ACC112 (cell line): ENCODE results near the gene AKT3.
A peak's percentile ranks its signal among the peaks of the same experiment; 100 is the strongest.
"Not testable (repeated sequence)": the region's sequence is repeated elsewhere in the genome, so short reads cannot be mapped to it uniquely, and the experiment has no call there.

Source experiments
- H2AFZ ChIP-seq: fragments of 200-600 bp; sonication (generic); one replicate; pipeline ENCODE4 v1.6.0; 2017; ENCODE audit warnings: antibody characterized with exemption, low read length; ENCODE audit not compliant: unreplicated experiment
- H3K27ac ChIP-seq: fragments of 200-600 bp; sonication (generic); 2 replicates; pipeline ENCODE4 v1.5.1; 2014; ENCODE audit warnings: low read depth, mild to moderate bottlenecking, antibody characterized with exemption, low read length, moderate library complexity
- H3K27me3 ChIP-seq: fragments of 200-600 bp; sonication (generic); 2 replicates; pipeline ENCODE4 v1.6.1; 2014; ENCODE audit warnings: mild to moderate bottlenecking, antibody characterized with exemption, low read length, moderate library complexity, mixed read lengths; ENCODE audit not compliant: insufficient read depth
- H3K36me3 ChIP-seq: fragments of 200-600 bp; sonication (generic); 2 replicates; pipeline ENCODE4 v1.6.1; 2016; ENCODE audit warnings: mild to moderate bottlenecking, antibody characterized with exemption, low read length, moderate library complexity, mixed read lengths; ENCODE audit not compliant: insufficient read depth
- H3K4me1 ChIP-seq: fragments of 200-600 bp; sonication (generic); one replicate; pipeline ENCODE4 v1.6.1; 2016; ENCODE audit warnings: low read length, mixed read lengths; ENCODE audit not compliant: insufficient read depth, unreplicated experiment, control insufficient read depth
- H3K4me3 ChIP-seq: fragments of 200-600 bp; sonication (generic); 2 replicates; pipeline ENCODE4 v1.5.1; 2014; ENCODE audit warnings: mild to moderate bottlenecking, low read depth, low read length
- H3K79me2 ChIP-seq: fragments of 200-600 bp; sonication (generic); one replicate; pipeline ENCODE4 v1.6.0; 2016; ENCODE audit warnings: low read length; ENCODE audit not compliant: control insufficient read depth, unreplicated experiment, insufficient read depth

Gene AKT3

GRCh38 chr1:243621973-243622372 is 228.1 kb downstream of the AKT3 start:
- Histone ChIP-seq H2AFZ (no peak overlapping the region), H3K4me3 (no peak overlapping the region), H3K36me3 (peaks cover 34% of the 10 kb centered on the region), H3K27me3 (no peaks in the 10 kb centered on the region), H3K4me1 (no peaks in the 10 kb centered on the region), H3K27ac (no peak overlapping the region), H3K79me2 (no peaks in the 10 kb centered on the region)

DNA sequence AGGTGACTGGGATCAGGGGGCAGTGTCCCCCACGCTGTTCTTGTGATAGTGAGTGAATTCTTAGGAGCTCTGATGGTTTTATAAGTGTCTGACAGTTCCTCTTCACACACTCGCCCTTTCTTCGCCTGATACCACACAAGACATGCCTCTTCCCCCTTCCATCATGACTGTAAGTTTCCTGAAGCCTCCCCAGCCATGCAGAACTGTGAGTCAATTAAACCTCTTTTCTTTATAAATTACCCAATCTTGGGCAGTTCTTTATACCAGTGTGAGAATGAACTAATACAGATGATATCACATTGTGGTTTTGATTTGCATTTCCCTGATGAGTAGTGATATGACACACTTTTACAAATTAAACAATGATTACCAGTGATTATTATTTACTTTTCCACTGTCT is 229.9 kb downstream of the AKT3 start:
- Histone ChIP-seq H3K79me2 (no peaks in the 10 kb centered on the region), H3K27me3 (no peaks in the 10 kb centered on the region), H3K36me3 (peaks cover 17% of the 10 kb centered on the region), H3K4me1 (no peaks in the 10 kb centered on the region), H3K27ac (no peak overlapping the region), H2AFZ (no peak overlapping the region), H3K4me3 (no peak overlapping the region)

GRCh38 chr1:243609698-243610097 is 240.3 kb downstream of the AKT3 start:
- Histone ChIP-seq H3K4me1 (no peaks in the 10 kb centered on the region), H3K4me3 (no peak overlapping the region), H2AFZ (no peak overlapping the region), H3K27ac (no peak overlapping the region), H3K79me2 (no peaks in the 10 kb centered on the region), H3K36me3 (peaks cover 8% of the 10 kb centered on the region), H3K27me3 (no peaks in the 10 kb centered on the region)

GRCh38 chr1:243605604-243606003 is 244.4 kb downstream of the AKT3 start:
- Histone ChIP-seq H3K27me3 (no peaks in the 10 kb centered on the region), H3K4me3 (no peak overlapping the region), H3K4me1 (no peaks in the 10 kb centered on the region), H3K79me2 (no peaks in the 10 kb centered on the region), H3K27ac (no peak overlapping the region), H2AFZ (no peak overlapping the region), H3K36me3 (peaks cover 17% of the 10 kb centered on the region)

- Histone ChIP-seq H3K27ac (no peak overlapping the region), H3K4me1 (peaks cover 20% of the 10 kb centered on the region), H2AFZ (no peak overlapping the region), H3K4me3 (no peak overlapping the region), H3K27me3 (no peaks in the 10 kb centered on the region), H3K79me2 (no peaks in the 10 kb centered on the region), H3K36me3 (peaks cover 10% of the 10 kb centered on the region)
Observed at GRCh38 chr1:243601720-243602119, 248.3 kb downstream of the AKT3 start.

- H3K4me3 ChIP-seq: no peak overlapping the region
- no peaks in the 10 kb centered on the region for H3K79me2 ChIP-seq
- H3K27me3 ChIP-seq: no peaks in the 10 kb centered on the region
- peak overlapping the region; percentile 93 for H3K27ac ChIP-seq
- no peak overlapping the region for H2AFZ ChIP-seq
- H3K4me1 ChIP-seq: peaks cover 32% of the 10 kb centered on the region
- peaks cover 10% of the 10 kb centered on the region for H3K36me3 ChIP-seq
Observed at GRCh38 chr1:243598433-243598832, 251.6 kb downstream of the AKT3 start.

DNA sequence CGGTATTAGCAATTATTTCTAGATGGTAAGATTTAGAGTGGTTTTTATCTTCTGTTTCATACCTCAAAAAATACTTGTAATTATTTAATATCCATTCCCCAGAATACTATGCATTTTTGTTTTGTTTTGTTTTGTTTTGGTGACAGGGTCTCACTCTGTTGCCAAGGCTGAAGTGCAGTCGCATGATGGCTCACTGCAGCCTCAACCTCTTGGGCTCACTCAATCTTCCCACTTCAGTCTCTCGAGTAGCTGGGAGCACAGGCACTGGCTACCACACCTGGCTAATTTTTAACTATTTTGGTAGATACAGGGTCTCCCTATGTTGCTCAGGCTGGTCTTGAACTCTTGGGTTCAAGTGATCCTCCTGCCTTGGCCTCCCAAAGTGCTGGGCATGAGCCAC is 252.7 kb downstream of the AKT3 start:
- Histone ChIP-seq H2AFZ (no peak overlapping the region), H3K79me2 (no peaks in the 10 kb centered on the region), H3K27ac (peak overlapping the region; percentile 93), H3K4me1 (peaks cover 32% of the 10 kb centered on the region), H3K4me3 (no peak overlapping the region), H3K27me3 (no peaks in the 10 kb centered on the region), H3K36me3 (peaks cover 7% of the 10 kb centered on the region)

- H3K4me3 ChIP-seq: no peak overlapping the region
- peak overlapping the region; percentile 93 for H3K27ac ChIP-seq
- no peaks in the 10 kb centered on the region for H3K79me2 ChIP-seq
- no peak overlapping the region for H2AFZ ChIP-seq
- no peaks in the 10 kb centered on the region for H3K27me3 ChIP-seq
- peaks cover 32% of the 10 kb centered on the region for H3K4me1 ChIP-seq
- peaks cover 1% of the 10 kb centered on the region; the same call in 1 of the 2 replicates for H3K36me3 ChIP-seq
Observed at GRCh38 chr1:243596431-243597062, 253.5 kb downstream of the AKT3 start.

GRCh38 chr1:243595527-243596210 is 254.4 kb downstream of the AKT3 start:
- H3K4me3 ChIP-seq: no peak overlapping the region
- peaks cover 32% of the 10 kb centered on the region for H3K4me1 ChIP-seq
- H2AFZ ChIP-seq: peak overlapping the region; percentile 33
- H3K36me3 ChIP-seq: no peaks in the 10 kb centered on the region
- H3K79me2 ChIP-seq: no peaks in the 10 kb centered on the region
- H3K27ac ChIP-seq: peak overlapping the region; percentile 93
- H3K27me3 ChIP-seq: no peaks in the 10 kb centered on the region

DNA sequence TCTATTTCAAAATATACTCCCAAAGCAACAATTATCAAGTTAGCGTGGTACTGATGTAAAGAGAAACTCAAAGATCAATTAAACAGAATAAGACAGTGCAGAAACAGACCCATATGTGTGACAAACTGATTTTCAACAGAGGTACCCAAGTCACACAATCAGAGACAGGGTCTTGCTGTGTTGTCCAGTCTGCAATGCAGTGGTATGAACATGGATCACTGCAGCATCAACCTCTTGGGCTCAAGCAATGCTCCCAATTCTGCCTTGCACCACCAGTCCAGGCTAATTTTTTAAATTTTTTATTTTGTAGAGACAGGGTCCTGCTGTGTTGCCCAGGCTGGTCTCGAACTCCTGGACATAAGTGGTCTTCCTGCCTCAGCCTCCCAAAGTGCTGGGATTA is 255.6 kb downstream of the AKT3 start:
- H3K36me3 ChIP-seq: no peaks in the 10 kb centered on the region
- H3K79me2 ChIP-seq: no peaks in the 10 kb centered on the region
- H3K4me3 ChIP-seq: no peak overlapping the region
- H3K27me3 ChIP-seq: no peaks in the 10 kb centered on the region
- H3K27ac ChIP-seq: no peak overlapping the region
- H3K4me1 ChIP-seq: peaks cover 32% of the 10 kb centered on the region
- no peak overlapping the region for H2AFZ ChIP-seq

DNA sequence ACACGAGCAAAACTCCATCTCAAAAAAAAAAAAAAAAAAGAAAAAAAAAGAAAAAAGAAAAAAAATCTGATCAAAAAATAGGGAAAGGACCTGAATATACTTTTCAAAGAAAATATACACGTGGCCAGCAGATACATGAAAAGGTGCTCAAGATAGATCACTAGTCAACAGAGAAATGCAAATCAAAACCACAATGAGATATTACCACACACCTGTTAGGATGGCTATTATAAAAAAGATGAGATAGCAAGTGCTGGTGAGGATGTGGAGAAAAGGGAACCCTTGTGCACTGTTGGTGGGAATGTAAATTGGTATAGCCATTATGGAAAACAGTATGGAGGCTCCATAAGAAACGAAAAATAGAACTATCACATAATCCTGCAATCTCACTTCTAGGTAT is 260.8 kb downstream of the AKT3 start:
- not testable (repeated sequence) for H2AFZ ChIP-seq, H3K79me2 ChIP-seq, H3K27me3 ChIP-seq, H3K4me1 ChIP-seq, H3K27ac ChIP-seq, H3K4me3 ChIP-seq
- peaks cover 24% of the 10 kb centered on the region for H3K36me3 ChIP-seq
